Measurements from ENCODE around the gene LAPTM5.
"Not testable (repeated sequence)": the region's sequence is repeated elsewhere in the genome, so short reads cannot be mapped to it uniquely, and the experiment has no call there.

LAPTM5 gene, protein sequence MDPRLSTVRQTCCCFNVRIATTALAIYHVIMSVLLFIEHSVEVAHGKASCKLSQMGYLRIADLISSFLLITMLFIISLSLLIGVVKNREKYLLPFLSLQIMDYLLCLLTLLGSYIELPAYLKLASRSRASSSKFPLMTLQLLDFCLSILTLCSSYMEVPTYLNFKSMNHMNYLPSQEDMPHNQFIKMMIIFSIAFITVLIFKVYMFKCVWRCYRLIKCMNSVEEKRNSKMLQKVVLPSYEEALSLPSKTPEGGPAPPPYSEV

GRCh38 chr1:30757352-30758120, at the start of gene LAPTM5:
TSS of gene LAPTM5 (minus strand) at chr1:30757774. CDS start at chr1:30757745, 29 bp downstream.
- no peak for DNase-seq

DNA sequence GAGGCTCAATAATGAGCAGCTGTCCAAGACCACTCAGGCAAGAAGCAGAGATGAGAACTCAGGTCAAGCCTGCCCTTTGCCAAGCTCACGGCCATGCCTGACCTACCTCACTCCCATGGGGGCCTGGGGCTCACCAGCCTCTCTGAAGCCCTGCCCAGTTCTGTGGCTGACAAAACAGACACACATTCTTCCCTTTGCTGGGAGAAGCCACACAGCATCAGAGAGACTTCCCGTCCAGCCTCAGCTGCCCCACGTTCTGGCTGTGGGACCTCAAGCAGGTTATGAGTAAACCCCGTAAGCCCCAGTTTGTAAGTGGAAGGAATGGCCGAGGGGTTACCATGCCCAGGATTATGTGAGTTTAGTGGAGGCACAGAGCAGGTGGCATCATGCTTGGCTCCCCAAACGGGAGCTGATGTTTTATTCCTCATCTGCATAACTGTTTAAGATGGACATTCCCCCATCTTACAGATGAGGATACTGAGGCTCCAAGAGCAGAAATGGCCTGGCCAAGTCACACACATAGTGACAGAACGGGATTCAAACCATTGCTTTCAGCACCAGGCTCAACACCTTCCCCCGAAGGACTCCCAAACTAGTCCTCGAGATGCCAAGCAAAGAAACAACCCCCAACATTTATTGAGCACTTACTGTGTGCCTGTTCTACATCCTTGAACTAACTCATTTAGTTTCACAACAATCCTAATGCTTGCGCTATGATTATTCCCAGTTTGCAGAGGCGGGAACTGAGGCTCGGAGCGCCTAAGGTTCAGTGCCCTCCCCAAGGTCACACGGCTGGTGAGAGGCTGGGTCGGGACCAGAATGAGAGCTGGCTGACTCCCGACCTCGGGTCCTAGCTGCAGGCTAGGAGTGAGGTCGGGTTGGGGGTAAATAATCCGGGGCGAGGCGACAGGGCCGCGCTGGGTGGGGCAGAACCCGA, 49.1 kb upstream of the LAPTM5 start:
- DNase-seq: no peak

- DNase-seq: no peak
Observed at GRCh38 chr1:30805304-30806003, 47.9 kb upstream of the LAPTM5 start.

- DNase-seq: no peak
Observed at GRCh38 chr1:30804822-30805221, 47.2 kb upstream of the LAPTM5 start.

- no peak for DNase-seq
Observed at GRCh38 chr1:30804352-30804751, 46.8 kb upstream of the LAPTM5 start.

GRCh38 chr1:30803562-30803961, 46.0 kb upstream of the LAPTM5 start:
- no peak for DNase-seq

DNA sequence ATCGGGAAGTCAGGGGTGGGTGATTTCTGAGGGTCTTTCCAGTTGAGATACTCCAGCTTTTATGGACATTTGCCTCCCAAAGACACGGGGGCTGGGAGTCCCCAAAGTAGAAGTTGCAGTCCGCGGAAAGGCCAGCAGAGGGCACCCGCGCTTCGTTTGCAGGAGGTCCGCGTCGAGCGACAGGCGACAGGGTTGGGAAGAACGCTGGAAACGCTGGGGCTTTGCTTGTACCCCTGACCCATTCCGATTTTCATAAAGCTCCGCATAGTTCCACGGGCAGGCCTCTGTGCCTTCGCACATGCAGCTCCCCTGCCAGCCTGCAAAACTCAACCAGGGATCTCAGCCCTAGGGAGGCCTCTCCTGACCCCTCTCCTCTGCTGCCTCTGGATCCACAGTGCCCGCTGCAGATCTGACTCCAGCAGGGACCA, 44.2 kb upstream of the LAPTM5 start:
- no peak for DNase-seq

GRCh38 chr1:30799233-30799511, 41.6 kb upstream of the LAPTM5 start:
- DNase-seq: no peak

- DNase-seq: no peak
Observed at GRCh38 chr1:30798389-30799232, 41.0 kb upstream of the LAPTM5 start.

DNA sequence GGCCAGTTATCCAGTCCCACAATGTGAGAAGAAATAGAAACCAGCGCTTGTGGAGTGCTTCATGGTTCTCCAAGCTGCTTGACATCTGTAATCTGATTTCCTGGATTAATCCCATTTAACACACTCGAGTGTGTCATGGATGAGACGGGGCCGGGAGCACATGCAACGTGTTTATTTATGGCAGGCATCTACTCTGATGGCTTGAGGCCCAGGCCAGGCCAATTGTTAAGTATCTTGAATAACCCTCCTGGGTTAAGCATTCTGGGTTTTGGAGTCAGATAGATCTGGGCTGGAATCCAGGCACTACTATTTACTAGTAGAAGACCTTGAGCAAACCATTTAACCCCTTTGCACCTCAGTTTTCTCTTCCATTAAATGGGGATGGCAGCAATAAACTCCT, 37.5 kb upstream of the LAPTM5 start:
- no peak for DNase-seq

- no peak for DNase-seq
Observed at GRCh38 chr1:30794260-30794659, 36.7 kb upstream of the LAPTM5 start.

GRCh38 chr1:30793209-30793608, 35.6 kb upstream of the LAPTM5 start:
- DNase-seq: no peak

GRCh38 chr1:30791868-30792267, 34.3 kb upstream of the LAPTM5 start:
- no peak for DNase-seq

GRCh38 chr1:30790850-30791778, 33.5 kb upstream of the LAPTM5 start:
- no peak for DNase-seq

DNA sequence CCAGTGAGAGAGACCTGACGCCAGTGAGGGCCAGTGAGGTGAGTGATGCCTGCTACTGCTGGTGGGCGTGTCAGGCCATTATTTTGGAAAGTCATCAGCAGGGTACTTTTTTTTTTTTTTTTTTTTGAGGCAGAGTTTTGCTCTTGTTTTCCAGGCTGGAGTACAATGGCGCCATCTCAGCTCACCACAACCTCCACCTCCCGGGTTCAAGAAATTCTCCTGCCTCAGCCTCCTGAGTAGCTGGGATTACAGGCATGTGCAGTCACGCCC, 32.6 kb upstream of the LAPTM5 start:
- not testable (repeated sequence) for DNase-seq

DNA sequence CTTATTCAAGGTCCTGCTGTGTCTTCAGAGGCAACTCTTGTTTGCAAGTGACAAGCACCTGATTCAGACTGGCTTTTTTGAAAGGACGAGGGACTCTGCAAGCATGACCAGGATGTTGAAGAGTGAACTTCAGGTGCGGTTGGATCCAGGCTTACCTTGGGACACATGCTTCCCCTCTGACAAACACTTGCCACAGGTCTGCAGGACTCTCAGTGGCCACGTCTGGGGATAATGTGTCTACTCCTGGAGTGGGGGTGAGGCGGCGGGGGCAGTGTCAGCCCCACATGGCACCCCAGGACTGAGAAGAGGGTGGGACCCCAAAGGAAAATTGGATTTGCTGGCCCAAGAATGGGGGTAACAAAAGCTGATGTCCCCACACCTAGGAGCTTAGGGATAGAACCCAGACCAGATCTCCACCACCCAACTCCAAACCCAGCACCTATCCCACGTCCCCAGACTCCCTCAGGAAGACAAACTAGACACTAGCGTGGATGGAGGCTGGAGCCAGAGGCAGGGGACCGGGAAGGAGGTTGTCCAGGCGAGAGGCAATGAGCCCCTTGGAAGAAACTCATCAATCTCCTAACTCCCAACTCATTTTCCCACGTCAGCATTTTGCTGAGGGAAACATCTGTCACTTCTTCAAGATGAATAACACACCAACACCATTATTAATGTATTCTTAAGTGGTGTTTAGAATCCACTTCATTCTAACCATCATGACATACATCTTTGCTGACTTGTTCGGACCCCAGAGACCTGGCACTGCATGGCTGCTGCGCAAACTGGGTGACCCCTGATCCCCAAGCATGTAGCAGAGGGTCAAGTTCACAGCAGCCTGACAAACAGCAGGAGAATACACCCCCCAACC, 32.0 kb upstream of the LAPTM5 start:
- no peak for DNase-seq

DNA sequence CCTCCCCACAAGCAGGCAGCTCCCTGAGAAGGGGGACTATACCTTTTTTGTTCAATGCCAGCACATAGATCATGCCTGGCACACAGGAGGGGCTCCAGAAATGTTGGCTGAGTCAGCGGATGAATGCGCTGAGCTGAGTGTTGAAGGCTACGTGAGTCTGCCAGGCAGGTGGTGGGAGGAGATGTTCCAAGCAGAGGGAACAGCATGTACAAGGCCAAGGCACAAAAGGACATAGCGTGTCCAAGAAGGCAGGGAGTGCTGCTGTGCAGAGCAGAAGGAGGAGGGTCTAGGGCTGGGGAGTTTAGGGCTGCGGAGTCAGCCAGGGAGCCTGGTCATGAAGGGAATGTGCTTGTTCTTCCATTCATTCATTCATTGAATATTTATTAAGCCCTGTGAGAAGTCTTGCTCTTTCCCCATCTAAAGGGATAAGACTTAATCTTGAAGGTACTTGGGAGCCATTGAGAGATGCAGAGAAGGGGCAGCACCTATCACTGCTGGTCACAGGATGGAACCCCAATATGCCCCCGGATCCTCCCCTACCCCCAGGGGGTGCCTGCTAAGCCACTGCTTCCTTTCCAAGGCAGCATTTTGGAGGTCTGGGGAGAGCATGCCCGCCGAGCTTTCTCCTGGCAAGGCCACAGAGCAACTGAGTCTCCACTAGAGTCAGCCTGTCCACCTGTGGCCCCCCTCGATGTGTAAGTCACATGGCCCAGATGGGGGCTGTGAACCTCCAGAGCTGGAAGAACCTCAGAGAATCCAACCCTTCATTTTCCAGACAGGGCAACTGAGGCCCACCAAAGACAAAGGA, 31.2 kb upstream of the LAPTM5 start:
- DNase-seq: no peak

GRCh38 chr1:30787856-30788495, 30.4 kb upstream of the LAPTM5 start:
- DNase-seq: no peak

GRCh38 chr1:30787266-30787665, 29.7 kb upstream of the LAPTM5 start:
- no peak for DNase-seq

Measured in DMS 273 treated with DMSO at 0.1 percent for 48 hours (cell line).